NCI-H345 treated with DMSO at 0.1 percent for 48 hours (cell line): ENCODE measurements around the gene MLYCD.

Experiments used
- DNase-seq: peaks from one replicate; lab custom pipeline; 2025; ENCODE audit not compliant: unreplicated experiment; lab: John Stamatoyannopoulos, UW

MLYCD gene

DNA sequence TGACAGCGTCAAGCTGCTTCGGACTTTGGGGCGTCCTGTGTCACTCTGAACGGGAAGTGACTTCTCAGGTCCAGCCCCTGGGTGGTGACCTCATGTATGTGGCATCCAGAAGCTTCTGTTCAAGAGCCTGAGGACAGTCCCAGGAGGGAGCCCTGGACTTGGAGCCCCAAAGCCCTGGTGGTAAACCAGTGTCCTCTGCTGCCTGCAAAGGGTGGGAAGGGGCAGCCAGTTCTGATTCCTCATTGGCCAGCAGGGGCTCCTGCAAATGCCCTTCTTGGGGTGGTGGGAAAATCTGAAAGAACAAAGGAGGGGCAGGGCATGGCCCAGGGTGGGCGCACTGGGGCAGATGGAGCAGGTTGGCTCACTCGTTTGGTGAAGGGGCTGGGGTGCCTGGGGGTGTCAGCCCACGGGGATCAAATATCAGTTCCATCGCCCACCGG is 55.7 kb downstream of the MLYCD start:
- DNase-seq, result no peak

- no peak for DNase-seq
These were observed 56.6 kb downstream of the MLYCD start for GRCh38 chr16:83955218-83956130.

DNA sequence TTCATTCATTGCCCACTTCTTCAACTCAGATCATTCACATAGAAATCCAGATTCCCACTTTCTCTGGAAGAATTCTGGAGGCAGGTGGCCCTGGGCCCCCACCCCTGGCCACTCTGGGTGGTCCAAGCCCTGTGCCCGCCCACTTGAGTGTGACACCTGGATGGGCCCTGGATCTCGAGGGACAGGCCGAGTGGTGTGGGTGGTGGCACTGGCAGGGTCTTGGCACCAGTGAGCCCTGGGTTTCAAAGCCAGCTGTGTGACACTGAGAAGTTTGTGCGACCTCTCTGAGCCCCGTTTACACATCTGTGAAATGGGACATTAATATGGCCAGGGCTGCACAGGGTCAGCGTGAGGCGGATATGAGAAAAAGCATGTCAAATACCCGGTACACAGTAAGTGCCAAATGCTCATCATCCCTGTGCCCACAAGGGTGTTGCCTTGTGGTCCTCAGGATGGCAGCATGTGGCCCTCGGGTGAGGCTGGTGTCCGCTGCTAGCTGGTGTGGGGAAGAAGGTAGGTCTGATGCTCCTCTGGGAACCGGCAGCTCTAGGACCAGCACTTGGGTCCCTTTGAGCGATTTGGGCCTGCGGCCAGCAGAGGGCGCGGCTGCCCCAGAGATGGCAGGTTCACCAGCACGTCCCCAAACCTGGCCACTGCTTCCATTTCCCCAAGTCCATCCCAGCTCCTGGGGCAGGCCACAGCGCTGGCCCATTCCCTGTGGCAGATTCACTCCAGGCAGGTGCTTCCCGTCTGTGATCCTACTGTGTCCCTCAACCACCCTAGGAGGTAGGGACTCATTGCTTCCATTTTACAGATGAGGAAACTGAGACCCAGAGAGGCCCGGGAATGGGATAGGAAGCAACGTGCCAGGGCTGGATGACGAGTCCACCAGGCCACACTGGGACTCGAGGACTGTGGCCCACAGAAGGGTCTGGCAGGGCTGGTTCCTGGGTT is 57.7 kb downstream of the MLYCD start:
- peak; percentile 41 for DNase-seq

- DNase-seq, result no peak
These were observed 58.5 kb downstream of the MLYCD start for GRCh38 chr16:83957296-83957855.

DNA sequence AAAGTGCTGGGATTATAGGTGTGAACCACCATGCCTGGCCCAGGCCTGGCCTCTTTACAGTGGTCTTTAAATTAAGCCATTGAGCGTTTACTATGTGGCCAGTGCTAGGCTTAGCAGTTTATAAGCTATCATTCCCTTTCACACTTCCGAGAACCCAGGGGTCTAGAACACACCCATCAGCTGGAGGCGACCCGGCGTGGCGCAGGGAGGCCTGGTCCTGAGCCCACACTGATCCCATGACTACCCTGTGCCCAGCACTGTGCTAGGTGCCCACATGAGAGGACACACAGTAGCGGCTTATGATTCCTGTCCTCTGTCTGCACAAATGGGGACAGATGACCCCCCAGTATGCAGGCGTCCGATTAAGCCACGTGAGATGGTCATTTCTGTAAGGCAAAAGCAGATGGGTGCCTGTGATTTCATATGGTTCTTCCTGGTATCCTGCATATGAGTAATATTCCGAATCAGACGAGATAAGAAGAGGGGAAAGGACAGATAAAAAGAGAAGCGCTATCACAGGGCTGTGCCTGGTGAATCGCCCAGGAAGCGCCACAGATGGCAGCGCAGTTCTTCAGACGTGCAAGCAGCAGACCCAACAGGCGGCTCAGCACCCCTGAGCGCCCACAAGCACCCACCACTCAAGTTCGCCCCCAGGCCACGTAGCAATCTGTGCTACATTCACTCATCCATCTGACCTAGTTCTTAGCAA is 59.4 kb downstream of the MLYCD start:
- no peak for DNase-seq

GRCh38 chr16:83958846-83959565 is 60.1 kb downstream of the MLYCD start:
- no peak for DNase-seq

GRCh38 chr16:83959656-83960434 is 60.9 kb downstream of the MLYCD start:
- no peak for DNase-seq

DNA sequence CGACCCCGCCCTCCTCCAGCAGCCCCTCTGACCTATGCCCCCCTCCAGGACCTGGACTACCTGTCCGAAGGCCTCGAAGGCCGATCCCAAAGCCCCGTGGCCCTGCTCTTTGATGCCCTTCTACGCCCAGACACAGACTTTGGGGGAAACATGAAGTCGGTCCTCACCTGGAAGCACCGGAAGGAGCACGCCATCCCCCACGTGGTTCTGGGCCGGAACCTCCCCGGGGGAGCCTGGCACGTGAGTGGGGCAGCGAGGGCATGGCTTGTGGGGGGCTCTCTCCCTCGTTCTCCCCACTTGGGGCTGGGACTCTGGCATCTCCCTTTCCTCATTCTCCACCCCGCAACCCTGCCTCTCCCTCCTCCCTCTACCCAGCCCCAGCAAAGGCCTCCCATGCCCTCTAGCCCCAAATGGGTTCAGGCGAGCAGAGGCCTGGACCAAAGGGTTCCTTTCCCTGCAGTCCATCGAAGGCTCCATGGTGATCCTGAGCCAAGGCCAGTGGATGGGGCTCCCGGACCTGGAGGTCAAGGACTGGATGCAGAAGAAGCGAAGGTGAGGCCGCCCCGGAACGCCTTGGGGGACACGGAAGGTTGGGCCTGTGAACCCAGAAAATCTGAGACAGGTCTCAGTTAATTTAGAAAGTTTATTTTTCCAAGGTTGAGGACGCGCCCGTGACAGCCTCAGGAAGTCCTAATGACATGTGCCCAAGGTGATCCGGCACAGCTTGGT is 61.8 kb downstream of the MLYCD start:
- DNase-seq, result no peak

- no peak for DNase-seq
These were observed 62.7 kb downstream of the MLYCD start for GRCh38 chr16:83961591-83961990.

- DNase-seq, result no peak
These were observed 64.6 kb downstream of the MLYCD start for GRCh38 chr16:83963277-83964119.

DNA sequence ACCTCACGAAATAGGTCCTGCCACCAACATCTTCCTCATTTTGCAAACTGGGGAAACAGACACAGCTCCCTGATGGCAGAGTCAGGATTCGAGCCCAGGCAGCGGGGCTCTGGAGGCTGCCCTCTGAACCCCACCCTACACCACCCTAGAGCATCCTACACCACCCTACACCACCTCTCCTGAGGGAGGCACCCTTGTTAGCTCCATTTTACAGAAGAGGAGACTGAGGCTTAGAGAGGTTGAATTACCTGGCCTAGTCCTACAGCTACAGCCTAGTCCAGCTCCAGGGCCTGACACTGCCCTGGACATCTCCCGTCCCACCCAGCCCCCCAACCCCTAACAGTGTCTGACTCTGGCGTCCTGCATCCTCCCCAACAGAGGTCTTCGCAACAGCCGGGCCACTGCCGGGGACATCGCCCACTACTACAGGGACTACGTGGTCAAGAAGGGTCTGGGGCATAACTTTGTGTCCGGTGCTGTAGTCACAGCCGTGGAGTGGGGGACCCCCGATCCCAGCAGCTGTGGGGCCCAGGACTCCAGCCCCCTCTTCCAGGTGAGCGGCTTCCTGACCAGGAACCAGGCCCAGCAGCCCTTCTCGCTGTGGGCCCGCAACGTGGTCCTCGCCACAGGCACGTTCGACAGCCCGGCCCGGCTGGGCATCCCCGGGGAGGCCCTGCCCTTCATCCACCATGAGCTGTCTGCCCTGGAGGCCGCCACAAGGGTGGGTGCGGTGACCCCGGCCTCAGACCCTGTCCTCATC is 65.9 kb downstream of the MLYCD start:
- DNase-seq, result no peak

DNA sequence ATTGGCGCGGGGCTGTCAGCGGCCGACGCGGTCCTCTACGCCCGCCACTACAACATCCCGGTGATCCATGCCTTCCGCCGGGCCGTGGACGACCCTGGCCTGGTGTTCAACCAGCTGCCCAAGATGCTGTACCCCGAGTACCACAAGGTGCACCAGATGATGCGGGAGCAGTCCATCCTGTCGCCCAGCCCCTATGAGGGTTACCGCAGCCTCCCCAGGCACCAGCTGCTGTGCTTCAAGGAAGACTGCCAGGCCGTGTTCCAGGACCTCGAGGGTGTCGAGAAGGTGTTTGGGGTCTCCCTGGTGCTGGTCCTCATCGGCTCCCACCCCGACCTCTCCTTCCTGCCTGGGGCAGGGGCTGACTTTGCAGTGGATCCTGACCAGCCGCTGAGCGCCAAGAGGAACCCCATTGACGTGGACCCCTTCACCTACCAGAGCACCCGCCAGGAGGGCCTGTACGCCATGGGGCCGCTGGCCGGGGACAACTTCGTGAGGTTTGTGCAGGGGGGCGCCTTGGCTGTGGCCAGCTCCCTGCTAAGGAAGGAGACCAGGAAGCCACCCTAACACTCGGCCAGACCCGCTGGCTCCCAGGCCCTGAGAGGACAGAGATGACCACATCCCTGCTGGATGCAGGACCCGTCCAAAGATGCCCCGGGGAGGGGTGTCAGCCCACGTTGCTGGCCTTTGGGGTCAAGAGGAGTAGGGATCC is 66.7 kb downstream of the MLYCD start:
- no peak for DNase-seq

- DNase-seq, result no peak
These were observed 67.3 kb downstream of the MLYCD start for GRCh38 chr16:83966153-83966696.

GRCh38 chr16:83967091-83967490 is 68.2 kb downstream of the MLYCD start:
- DNase-seq, result no peak

DNA sequence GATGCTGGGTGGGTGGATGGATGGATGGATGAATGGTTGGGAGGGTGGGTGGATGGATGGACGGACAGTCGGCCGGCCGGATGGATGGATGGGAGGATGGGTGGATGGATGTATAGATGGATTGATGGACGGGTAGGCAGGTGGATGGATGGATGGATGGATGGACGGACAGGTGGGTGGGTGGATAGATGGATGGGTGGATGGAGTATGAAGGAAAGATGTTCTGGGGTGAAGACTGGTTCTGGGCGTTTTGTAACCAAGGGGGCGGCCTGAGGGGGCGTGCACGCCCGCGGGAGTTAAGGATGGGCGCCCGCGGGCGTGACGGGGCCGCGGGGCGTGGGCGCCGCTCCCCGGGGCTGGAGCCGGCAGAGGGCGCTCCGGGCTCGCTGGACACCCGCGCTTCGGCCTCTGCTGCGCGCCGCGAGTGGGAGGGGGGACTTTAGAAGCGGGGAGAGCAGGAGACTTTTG is 69.0 kb downstream of the MLYCD start, which contains the start of gene NECAB2:
TSS of gene NECAB2 (plus strand) at position 407 of the 468 bp plus-strand sequence. CDS start 405 bp downstream, outside the sequence.
- DNase-seq, result no peak

GRCh38 chr16:83968306-83968851 is 69.5 kb downstream of the MLYCD start:
- DNase-seq, result no peak
